Esophagus (tissue), 2 donors: Measurements from ENCODE around the gene RALBP1. TPM values are rescaled to one million over a fixed set of nuclear protein-coding genes. Genes with fewer than 3 reads are reported as not detected.

ENCODE experiments used
- H3K27ac ChIP-seq, 2 donors: one replicate each; pipeline ENCODE4 v1.5.1; 2013; ENCODE audit warnings: low read depth in 2 of 2, mild to moderate bottlenecking in 2 of 2, inconsistent platforms in 1 of 2, low read length in 1 of 2, moderate library complexity in 1 of 2
- H3K27me3 ChIP-seq, 2 donors: one replicate each; pipeline ENCODE4 v1.6.1; 2013; ENCODE audit warnings: low read length in 2 of 2, control low read depth in 1 of 2, mild to moderate bottlenecking in 1 of 2; ENCODE audit not compliant: insufficient read depth in 2 of 2, control insufficient read depth in 1 of 2
- H3K36me3 ChIP-seq, 2 donors: one replicate each; pipeline ENCODE4 v1.6.1; 2013; ENCODE audit warnings: low read length in 1 of 2; ENCODE audit not compliant: control insufficient read depth in 2 of 2, insufficient read depth in 2 of 2
- H3K4me1 ChIP-seq, 2 donors: one replicate each; pipeline ENCODE4 v1.6.1; 2013; ENCODE audit warnings: low read length in 1 of 2; ENCODE audit not compliant: control insufficient read depth in 2 of 2, insufficient read depth in 2 of 2
- H3K4me3 ChIP-seq, 2 donors: one replicate each; pipeline ENCODE4 v1.5.1; 2013; ENCODE audit warnings: low read length in 2 of 2, mild to moderate bottlenecking in 2 of 2, low read depth in 1 of 2, moderate library complexity in 1 of 2
- H3K9me3 ChIP-seq, 2 donors: one replicate each; pipeline ENCODE4 v1.6.1; 2013; ENCODE audit warnings: mild to moderate bottlenecking in 2 of 2, low read depth in 1 of 2, low read length in 1 of 2, moderate library complexity in 1 of 2; ENCODE audit not compliant: control insufficient read depth in 2 of 2, insufficient read depth in 1 of 2
- WGBS, 2 donors: extraction: QIAGEN DNeasy Blood & Tissue Kit; methylation state at CpG; one replicate each; pipeline ENCODE4 v1.1.7; 2013; 5-methylcytosine and 5-hydroxymethylcytosine counted together
- polyA plus RNA-seq, 2 donors: library from polyadenylated mRNA; stranded (reverse); fragments of 200-250 nt; gene quantifications; one replicate each; pipeline ENCODE4 v1.2.3, GENCODE V29; 2013
- donor health status: healthy with polysubstance abuse.
- donor health status: Bipolar disorder and iron deficiency.

RALBP1 gene
- polyA plus RNA-seq, 2 donors: 23.7 to 38.6 TPM

DNA sequence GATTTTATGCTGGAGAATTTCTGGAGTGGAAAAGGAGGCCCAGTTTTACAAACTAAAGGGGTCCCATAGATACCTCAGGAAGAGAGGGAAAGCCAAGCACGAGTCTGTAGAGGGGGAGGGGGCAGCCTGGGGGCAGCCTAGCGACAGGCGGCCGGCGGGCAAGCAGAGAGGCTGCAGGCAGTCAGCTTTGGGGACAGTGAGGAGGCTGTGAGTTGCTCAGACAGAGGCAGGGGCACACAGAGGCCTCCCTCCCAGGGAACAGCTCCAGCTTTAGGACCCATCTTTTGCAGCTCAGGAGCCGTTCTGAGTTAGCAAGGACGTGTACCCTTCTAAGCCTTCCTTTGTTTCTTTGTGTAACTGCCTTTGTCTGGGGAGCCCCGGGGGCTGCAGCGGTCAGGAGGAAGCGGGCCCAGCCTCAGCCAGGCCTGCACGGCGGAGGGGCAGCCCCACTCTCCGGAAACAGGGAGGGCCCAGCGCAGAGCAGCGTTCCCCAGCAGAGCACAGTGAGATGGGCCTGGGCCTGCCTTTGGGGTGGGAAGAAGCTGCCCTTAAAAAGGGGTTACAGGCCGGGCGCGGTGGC is 41.1 kb upstream of the RALBP1 start:
- peaks cover 0 to under 1% of the 10 kb centered on the region in 2 donors for H3K4me1 ChIP-seq
- no peak overlapping the region for H3K27ac ChIP-seq
- H3K27me3 ChIP-seq: no peaks in the 10 kb centered on the region
- 65 to 66% methylated on average over 18 of the region's 18 CpGs for WGBS, 2 donors
- H3K4me3 ChIP-seq: no peak overlapping the region
- no peaks in the 10 kb centered on the region for H3K9me3 ChIP-seq
- no peaks in the 10 kb centered on the region for H3K36me3 ChIP-seq

DNA sequence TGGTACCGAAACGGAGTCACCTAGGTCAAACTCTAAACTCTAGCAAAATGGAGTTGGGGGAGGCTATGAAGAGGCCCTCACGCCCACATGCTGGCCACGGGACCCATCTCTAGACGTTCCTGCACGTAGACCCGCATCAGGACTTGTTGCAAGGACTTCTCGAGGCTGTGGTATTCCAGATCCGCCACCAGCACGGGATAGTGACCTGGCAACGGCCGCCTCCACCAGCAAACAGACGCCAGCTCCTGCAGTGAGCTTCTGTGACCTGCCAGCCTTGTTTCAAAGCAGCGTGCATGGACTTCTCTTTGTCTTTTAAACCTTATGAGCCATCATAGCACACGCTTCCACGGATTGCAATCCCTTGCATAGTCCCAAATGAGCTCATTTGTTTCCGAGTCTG is 40.3 kb upstream of the RALBP1 start:
- H3K27me3 ChIP-seq: no peaks in the 10 kb centered on the region
- H3K4me3 ChIP-seq: no peak overlapping the region
- no peaks in the 10 kb centered on the region for H3K4me1 ChIP-seq
- no peak overlapping the region for H3K27ac ChIP-seq
- 93 to 95% methylated on average over 17 of the region's 17 CpGs for WGBS, 2 donors
- H3K9me3 ChIP-seq: no peaks in the 10 kb centered on the region
- H3K36me3 ChIP-seq: no peaks in the 10 kb centered on the region

DNA sequence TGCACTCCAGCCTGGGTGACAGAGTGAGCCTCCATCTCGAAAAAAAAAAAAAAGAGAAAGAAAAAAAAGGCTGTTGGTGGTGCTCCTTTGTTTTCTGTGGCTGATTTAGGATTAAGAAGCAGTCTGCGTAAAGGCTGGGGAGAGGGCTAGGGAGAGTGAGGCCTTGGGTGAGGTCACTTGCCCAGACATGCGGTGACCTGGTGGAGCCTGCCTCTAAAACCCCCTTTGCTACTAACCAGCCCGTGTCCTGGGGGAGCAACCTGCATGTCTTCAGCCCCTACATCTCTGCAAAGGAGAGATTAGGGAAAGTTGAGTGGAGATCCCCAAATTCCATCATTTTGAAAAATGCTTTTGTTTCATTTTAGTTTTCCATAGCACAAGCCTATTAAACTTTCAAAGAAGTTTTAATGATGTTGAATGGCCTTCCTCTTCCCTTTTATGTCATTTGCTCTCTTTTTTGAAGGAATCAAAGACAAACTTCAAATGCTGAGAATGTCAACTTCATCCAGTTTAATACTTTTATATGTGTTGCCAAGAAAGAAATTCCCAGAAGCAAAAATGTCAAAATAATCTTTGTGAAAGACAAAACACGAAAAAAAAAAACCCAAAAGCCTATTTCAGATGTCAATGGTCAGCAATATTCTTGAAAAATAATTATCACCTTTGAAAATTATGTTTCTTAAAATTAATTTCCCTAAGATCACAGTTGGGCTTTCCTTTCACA is 38.9 kb upstream of the RALBP1 start:
- no peaks in the 10 kb centered on the region for H3K4me1 ChIP-seq
- no peak overlapping the region for H3K4me3 ChIP-seq
- no peaks in the 10 kb centered on the region for H3K36me3 ChIP-seq
- 47 to 48% methylated on average over 5 of the region's 5 CpGs for WGBS, 2 donors
- H3K27ac ChIP-seq: no peak overlapping the region
- no peaks in the 10 kb centered on the region for H3K27me3 ChIP-seq
- H3K9me3 ChIP-seq: no peaks in the 10 kb centered on the region

DNA sequence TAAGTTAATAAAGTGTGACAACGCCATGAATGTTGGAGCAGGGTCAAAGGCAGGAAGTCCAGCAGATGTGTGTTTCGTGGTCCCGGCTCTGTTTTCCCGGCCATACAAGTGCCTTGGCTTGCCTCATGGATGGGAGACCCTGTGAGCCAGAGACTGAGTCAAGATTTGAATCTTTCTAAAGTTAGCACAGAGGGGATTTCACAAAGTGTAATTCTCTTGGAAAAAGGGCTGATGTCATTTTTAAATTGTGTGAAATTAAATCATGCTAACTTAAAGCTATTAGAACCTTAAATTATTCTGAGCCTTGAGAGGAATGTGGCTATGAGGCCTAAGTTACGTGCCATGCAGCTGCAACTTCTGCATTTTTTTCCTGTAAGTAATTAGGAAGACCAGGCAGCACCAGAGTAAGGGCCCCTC is 38.3 kb upstream of the RALBP1 start:
- H3K27ac ChIP-seq: no peak overlapping the region
- WGBS, 2 donors: 44 to 50% methylated on average over 5 of the region's 5 CpGs
- no peak overlapping the region for H3K4me3 ChIP-seq
- H3K9me3 ChIP-seq: no peaks in the 10 kb centered on the region
- no peaks in the 10 kb centered on the region for H3K4me1 ChIP-seq
- no peaks in the 10 kb centered on the region for H3K36me3 ChIP-seq
- H3K27me3 ChIP-seq: no peaks in the 10 kb centered on the region

DNA sequence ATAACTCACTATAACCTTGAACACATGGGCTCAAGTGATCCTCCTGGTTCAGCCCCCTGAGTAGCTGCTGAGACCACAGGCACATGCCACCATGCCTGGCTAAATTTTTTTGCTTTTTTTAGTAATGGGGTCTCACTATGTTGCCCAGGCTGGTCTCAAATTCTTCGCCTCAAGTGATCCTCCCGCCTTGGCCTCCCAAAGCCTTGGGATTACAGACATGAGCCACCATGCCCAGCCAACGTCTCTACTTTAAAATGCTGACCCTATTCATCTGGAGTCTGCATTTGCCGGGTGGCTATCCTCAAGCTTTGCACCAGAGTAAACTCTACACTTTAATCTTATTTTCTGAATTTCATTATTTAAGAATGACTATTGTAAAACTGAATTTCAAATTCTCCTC is 37.6 kb upstream of the RALBP1 start:
- Histone ChIP-seq H3K27ac (no peak overlapping the region), H3K4me1 (no peaks in the 10 kb centered on the region), H3K27me3 (no peaks in the 10 kb centered on the region), H3K36me3 (no peaks in the 10 kb centered on the region), H3K4me3 (no peak overlapping the region), H3K9me3 (no peaks in the 10 kb centered on the region)
- 92 to 96% methylated on average over 4 of the region's 4 CpGs for WGBS, 2 donors

DNA sequence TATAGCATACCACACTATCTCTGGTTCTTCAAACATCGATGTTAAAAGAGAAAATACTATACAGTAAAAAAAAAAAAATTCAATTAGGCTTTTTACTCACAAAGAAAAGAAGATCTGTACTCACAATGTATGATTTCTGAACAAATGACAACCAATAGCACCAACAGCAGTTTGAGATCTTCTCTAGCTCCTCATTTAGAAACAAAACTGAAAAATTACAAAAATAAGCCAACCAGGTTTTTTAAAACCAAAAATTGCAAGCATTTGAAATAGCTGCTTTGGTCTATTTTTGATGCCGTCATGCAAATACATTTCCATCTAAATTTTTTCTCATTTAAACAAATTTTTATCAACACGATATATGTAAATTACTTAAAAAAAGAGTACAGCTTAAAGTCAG is 34.3 kb upstream of the RALBP1 start:
- H3K36me3 ChIP-seq: no peaks in the 10 kb centered on the region
- H3K4me3 ChIP-seq: no peak overlapping the region
- no peaks in the 10 kb centered on the region for H3K9me3 ChIP-seq
- H3K27me3 ChIP-seq: no peaks in the 10 kb centered on the region
- H3K4me1 ChIP-seq: no peaks in the 10 kb centered on the region
- 93 to 94% methylated on average over 3 of the region's 3 CpGs for WGBS, 2 donors
- H3K27ac ChIP-seq: no peak overlapping the region

DNA sequence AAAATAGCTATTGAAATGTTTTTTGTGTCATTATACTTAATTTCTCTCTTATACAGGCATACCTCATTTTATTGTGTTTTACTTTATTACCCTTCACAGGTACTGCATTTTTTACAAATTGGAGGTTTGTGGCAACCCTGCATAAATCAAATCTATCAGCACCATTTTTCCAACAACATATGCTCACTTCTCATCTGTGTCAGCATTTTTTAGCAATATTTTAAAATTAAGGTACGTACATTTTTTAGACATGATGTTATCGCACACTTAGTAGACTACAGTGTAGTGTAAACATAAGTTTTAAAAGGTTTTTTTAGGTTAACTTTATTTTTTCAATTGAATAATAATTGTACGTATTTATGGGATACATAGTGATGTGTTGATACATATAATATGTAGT is 30.8 kb upstream of the RALBP1 start:
- no peaks in the 10 kb centered on the region for H3K4me1 ChIP-seq
- H3K27ac ChIP-seq: no peak overlapping the region
- H3K27me3 ChIP-seq: no peaks in the 10 kb centered on the region
- H3K9me3 ChIP-seq: no peaks in the 10 kb centered on the region
- H3K36me3 ChIP-seq: no peaks in the 10 kb centered on the region
- no peak overlapping the region for H3K4me3 ChIP-seq
- 94 to 98% methylated on average over 3 of the region's 3 CpGs for WGBS, 2 donors

DNA sequence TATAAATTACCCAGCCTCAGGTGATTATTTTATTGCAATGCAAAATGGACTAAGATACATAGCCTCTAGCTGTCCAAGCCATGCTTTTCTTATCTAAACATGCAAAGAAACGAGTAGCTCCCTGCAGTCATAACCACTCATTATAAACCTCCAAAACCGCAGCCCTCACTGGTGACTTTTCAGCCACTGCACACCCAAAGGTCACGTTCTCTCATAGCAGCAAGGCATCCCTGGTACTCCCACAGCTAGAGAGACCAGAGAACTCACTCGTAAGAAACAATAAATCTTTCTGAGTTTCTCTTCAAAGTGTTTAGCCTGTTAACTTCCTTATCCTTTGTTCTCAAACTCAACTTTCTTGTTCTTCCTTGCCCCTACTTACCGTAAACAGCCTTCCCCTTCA is 28.5 kb upstream of the RALBP1 start:
- no peaks in the 10 kb centered on the region for H3K36me3 ChIP-seq
- WGBS, 2 donors: 79 to 85% methylated on average over 5 of the region's 5 CpGs
- no peak overlapping the region for H3K4me3 ChIP-seq
- no peaks in the 10 kb centered on the region for H3K9me3 ChIP-seq
- H3K27me3 ChIP-seq: no peaks in the 10 kb centered on the region
- no peaks in the 10 kb centered on the region for H3K4me1 ChIP-seq
- no peak overlapping the region for H3K27ac ChIP-seq

DNA sequence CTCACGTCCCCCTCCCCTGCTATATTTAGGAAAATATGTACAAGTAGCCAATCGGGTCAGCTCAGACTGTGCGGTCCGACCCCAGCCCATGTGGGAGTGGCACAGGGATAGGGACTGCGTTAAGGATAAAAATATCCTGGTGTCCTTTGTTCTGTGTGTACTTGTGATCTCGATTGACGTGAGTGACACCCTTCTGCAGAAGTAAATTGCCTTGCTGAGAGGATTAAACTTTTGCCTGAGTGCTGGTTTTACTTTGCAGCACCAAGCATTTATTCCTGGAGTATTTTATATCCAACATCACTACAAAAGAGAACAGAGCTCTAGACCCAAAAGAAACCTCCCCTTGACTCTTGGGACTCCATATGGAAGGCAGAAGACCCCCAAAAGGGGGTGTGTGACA is 28.0 kb upstream of the RALBP1 start:
- no peaks in the 10 kb centered on the region for H3K27me3 ChIP-seq
- H3K4me1 ChIP-seq: no peaks in the 10 kb centered on the region
- WGBS, 2 donors: 92 to 94% methylated on average over 7 of the region's 7 CpGs
- no peaks in the 10 kb centered on the region for H3K36me3 ChIP-seq
- no peak overlapping the region for H3K4me3 ChIP-seq
- no peaks in the 10 kb centered on the region for H3K9me3 ChIP-seq
- H3K27ac ChIP-seq: no peak overlapping the region
